ENCODE measurements around the gene YBX2.

- TF ChIP-seq, protein P1, sequence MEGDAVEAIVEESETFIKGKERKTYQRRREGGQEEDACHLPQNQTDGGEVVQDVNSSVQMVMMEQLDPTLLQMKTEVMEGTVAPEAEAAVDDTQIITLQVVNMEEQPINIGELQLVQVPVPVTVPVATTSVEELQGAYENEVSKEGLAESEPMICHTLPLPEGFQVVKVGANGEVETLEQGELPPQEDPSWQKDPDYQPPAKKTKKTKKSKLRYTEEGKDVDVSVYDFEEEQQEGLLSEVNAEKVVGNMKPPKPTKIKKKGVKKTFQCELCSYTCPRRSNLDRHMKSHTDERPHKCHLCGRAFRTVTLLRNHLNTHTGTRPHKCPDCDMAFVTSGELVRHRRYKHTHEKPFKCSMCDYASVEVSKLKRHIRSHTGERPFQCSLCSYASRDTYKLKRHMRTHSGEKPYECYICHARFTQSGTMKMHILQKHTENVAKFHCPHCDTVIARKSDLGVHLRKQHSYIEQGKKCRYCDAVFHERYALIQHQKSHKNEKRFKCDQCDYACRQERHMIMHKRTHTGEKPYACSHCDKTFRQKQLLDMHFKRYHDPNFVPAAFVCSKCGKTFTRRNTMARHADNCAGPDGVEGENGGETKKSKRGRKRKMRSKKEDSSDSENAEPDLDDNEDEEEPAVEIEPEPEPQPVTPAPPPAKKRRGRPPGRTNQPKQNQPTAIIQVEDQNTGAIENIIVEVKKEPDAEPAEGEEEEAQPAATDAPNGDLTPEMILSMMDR (IDR thresholded peaks at IDR 0.05; ENCODE audit: low read depth, low read length): no peak
- TF ChIP-seq MYC (IDR thresholded peaks at IDR 0.05; ENCODE audit: low read depth, low read length) (no peak), POLR2A (IDR thresholded peaks at IDR 0.05; ENCODE audit: extremely low read depth, insufficient read length) (no peak)
Measured at GRCh38 chr17:7248796-7249195, 45.6 kb downstream of the YBX2 start.
